AG04450 (cell line): ENCODE measurements around the gene NBDY. TPM values are rescaled to one million over a fixed set of nuclear protein-coding genes. Genes with fewer than 3 reads are reported as not detected.

Experiments
- CTCF ChIA-PET: fragments of 300-600, 350-600 bp; formaldehyde crosslinking; extraction: SDS; loops from one replicate; lab custom pipeline; 2022; ENCODE audit warnings: antibody characterized with exemption, inconsistent platforms; lab: Charles Lee
- POLR2A ChIA-PET: fragments of 350-600 bp; formaldehyde crosslinking; extraction: SDS; loops from one replicate; lab custom pipeline; 2021; ENCODE audit warnings: antibody characterized with exemption, inconsistent platforms; lab: Yijun Ruan, JAX
- DNase-seq: peaks from one replicate; pipeline ENCODE4 v3.0.0-alpha.2; 2011; ENCODE audit warnings: low read depth, low spot score
- H3K27ac ChIP-seq: one replicate; pipeline ENCODE4 v1.5.1; 2012; ENCODE audit warnings: low read depth, low read length, control low read depth
- H3K27me3 ChIP-seq: one replicate; pipeline ENCODE4 v1.6.0; 2012; ENCODE audit warnings: low read length; ENCODE audit not compliant: control insufficient read depth, insufficient read depth
- H3K4me3 ChIP-seq: 2 replicates; pipeline ENCODE4 v1.5.1; 2011; ENCODE audit warnings: mild to moderate bottlenecking, low read depth, low read length, control low read depth
- H3K9me3 ChIP-seq: 2 replicates; pipeline ENCODE4 v1.5.1; 2012; ENCODE audit warnings: low read length; ENCODE audit not compliant: control insufficient read depth, insufficient read depth
- CTCF ChIP-seq: IDR thresholded peaks from 2 replicates; pipeline ENCODE4 v1.5.1; 2011; ENCODE audit warnings: low read depth, low read length, control low read depth, inconsistent platforms
- polyA plus RNA-seq: library from polyadenylated mRNA; depleted of rRNA; stranded (reverse); fragments of >200 nt; gene quantifications from 2 replicates; pipeline ENCODE4 v1.2.3, GENCODE V29; 2011

Gene NBDY
- polyA plus RNA-seq, 1 experiment, result 51.7 TPM

GRCh38 chrX:56817179-56817578, 88.1 kb downstream of the NBDY start:
- Histone ChIP-seq H3K4me3 (no peak overlapping the region), H3K27ac (no peak overlapping the region), H3K9me3 (no peaks in the 10 kb centered on the region), H3K27me3 (no peaks in the 10 kb centered on the region)
- ChIA-PET CTCF (no interaction called here), POLR2A (no interaction called here)
- no peak for DNase-seq
- TF ChIP-seq CTCF, result no peak

- DNase-seq, result no peak
- Histone ChIP-seq H3K27ac (no peak overlapping the region), H3K4me3 (no peak overlapping the region), H3K9me3 (no peaks in the 10 kb centered on the region), H3K27me3 (no peaks in the 10 kb centered on the region)
- ChIA-PET CTCF (no interaction called here), POLR2A (no interaction called here)
- no peak for TF ChIP-seq CTCF
These were observed 97.0 kb downstream of the NBDY start for GRCh38 chrX:56826020-56826419.

DNA sequence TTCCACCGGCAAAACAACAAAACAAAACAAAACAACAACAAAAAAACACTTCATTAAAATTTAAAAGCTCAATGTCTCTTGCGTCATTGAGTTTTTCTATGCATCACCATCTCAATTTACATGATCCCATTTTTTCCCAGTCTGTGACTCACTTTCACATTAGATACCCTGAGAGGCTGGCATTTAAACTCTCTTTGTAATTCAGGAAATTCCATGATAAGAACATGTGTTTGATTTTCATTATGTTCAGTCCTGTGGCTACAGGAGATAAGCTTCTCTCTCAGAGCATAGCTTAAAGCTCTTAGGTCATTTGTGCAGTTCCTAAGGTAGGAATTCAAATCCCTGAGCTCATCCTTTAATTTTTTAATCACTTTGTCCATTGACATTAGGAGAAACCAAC, 104.6 kb downstream of the NBDY start:
- CTCF ChIA-PET, result no interaction called here
- POLR2A ChIA-PET, result no interaction called here
- Histone ChIP-seq H3K4me3 (no peak overlapping the region), H3K27me3 (no peaks in the 10 kb centered on the region), H3K27ac (no peak overlapping the region), H3K9me3 (no peaks in the 10 kb centered on the region)
- TF ChIP-seq CTCF, result no peak
- DNase-seq, result no peak

DNA sequence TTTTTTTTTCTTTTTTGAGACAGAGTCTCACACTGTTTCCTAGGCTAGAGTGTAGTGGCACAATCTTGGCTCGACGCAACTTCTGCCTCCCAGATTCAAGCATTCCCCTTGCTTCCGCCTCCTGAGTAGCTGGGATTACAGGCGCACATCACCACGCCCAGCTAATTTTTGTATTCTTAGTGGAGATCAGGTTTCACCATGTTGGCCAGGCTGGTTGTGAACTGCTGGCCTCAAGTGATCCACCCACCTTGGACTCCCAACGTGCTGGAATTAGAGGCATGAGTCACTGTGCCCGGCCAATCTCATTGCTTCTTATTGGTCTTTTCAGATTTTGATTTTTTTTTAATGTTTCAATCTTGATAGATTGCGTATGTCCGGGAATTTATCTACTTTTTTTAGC, 124.4 kb downstream of the NBDY start:
- ChIA-PET POLR2A (no interaction called here), CTCF (no interaction called here)
- Histone ChIP-seq H3K27ac (no peak overlapping the region), H3K27me3 (no peaks in the 10 kb centered on the region), H3K4me3 (no peak overlapping the region), H3K9me3 (no peaks in the 10 kb centered on the region)
- DNase-seq, result no peak
- TF ChIP-seq CTCF, result no peak

GRCh38 chrX:56857042-56857441, 128.0 kb downstream of the NBDY start:
- no peak for TF ChIP-seq CTCF
- ChIA-PET POLR2A (no interaction called here), CTCF (no interaction called here)
- H3K9me3 ChIP-seq, result no peaks in the 10 kb centered on the region
- no peak for DNase-seq
- no peak overlapping the region for H3K4me3 ChIP-seq
- H3K27ac ChIP-seq, result no peak overlapping the region
- H3K27me3 ChIP-seq, result no peaks in the 10 kb centered on the region
